IMR-90 (cell line): ENCODE data around the gene TREH. TPM values are rescaled to one million over a fixed set of nuclear protein-coding genes. Genes with fewer than 3 reads are reported as not detected.

Experiments
- ATAC-seq: fragments of 200-7000 bp; cut with Tn5 transposase; 2 replicates; pipeline ENCODE4 v1.9.1; 2020; ENCODE audit warnings: low read depth, mild to moderate bottlenecking, moderate library complexity
- BruUV-seq: library from RNA; stranded (reverse); fragments of 400-500 nt; replicated peaks from 2 replicates; lab custom pipeline; 2021; lab: Mats Ljungman, UMichigan
- CTCF ChIA-PET: fragments of 300-600 bp; formaldehyde crosslinking; extraction: SDS; loops from one replicate; lab custom pipeline; 2021; ENCODE audit warnings: antibody characterized with exemption; lab: Yijun Ruan, JAX
- POLR2A ChIA-PET: fragments of 300-600 bp; sonication (Branson Sonifier 250); formaldehyde crosslinking; loops from one replicate; lab custom pipeline; 2022; ENCODE audit warnings: antibody characterized with exemption; ENCODE audit not compliant: unreplicated experiment; lab: Charles Lee
- DNase-seq: peaks from one replicate; pipeline ENCODE4 v3.0.0; 2013
- H2AFZ ChIP-seq: replicated peaks from 2 replicates; pipeline ENCODE3; 2013; ENCODE audit warnings: low read length, mild to moderate bottlenecking; ENCODE audit not compliant: poor library complexity
- H2AK5ac ChIP-seq: 2 replicates; pipeline ENCODE4 v1.6.1; 2013; ENCODE audit warnings: low read depth, low read length, inconsistent platforms
- H2AK9ac ChIP-seq: replicated peaks from 2 replicates; pipeline ENCODE3; 2013; ENCODE audit warnings: mild to moderate bottlenecking, low read depth, low read length, moderate library complexity; ENCODE audit not compliant: poor library complexity
- H2BK120ac ChIP-seq: 2 replicates; pipeline ENCODE4 v1.6.1; 2013; ENCODE audit warnings: low read depth, low read length, inconsistent platforms
- H2BK15ac ChIP-seq: 3 replicates; pipeline ENCODE4 v1.6.1; 2013; ENCODE audit warnings: low read depth, low read length, inconsistent platforms
- H2BK20ac ChIP-seq: 2 replicates; pipeline ENCODE4 v1.6.1; 2013; ENCODE audit warnings: low read depth, mild to moderate bottlenecking, inconsistent platforms, low read length, moderate library complexity
- H2BK5ac ChIP-seq: 2 replicates; pipeline ENCODE4 v1.6.1; 2013; ENCODE audit warnings: mild to moderate bottlenecking, low read depth, low read length, inconsistent platforms; ENCODE audit not compliant: poor library complexity, severe bottlenecking
- H3K14ac ChIP-seq: replicated peaks from 2 replicates; pipeline ENCODE4 v1.6.1; 2013; ENCODE audit warnings: low read depth, low read length, inconsistent platforms
- H3K18ac ChIP-seq: 2 replicates; pipeline ENCODE4 v1.6.1; 2013; ENCODE audit warnings: low read depth, low read length, control low read depth
- H3K23ac ChIP-seq: 2 replicates; pipeline ENCODE4 v1.6.1; 2013; ENCODE audit warnings: low read depth, low read length, inconsistent platforms
- H3K27ac ChIP-seq: 2 replicates; pipeline ENCODE4 v1.5.1; 2013; ENCODE audit warnings: mild to moderate bottlenecking, control low read depth, low read length; ENCODE audit not compliant: insufficient read depth
- H3K27me3 ChIP-seq: 2 replicates; pipeline ENCODE4 v1.6.1; 2013; ENCODE audit warnings: low read length; ENCODE audit not compliant: control insufficient read depth, insufficient read depth
- H3K36me3 ChIP-seq: 2 replicates; pipeline ENCODE4 v1.6.1; 2013; ENCODE audit warnings: low read length, mixed read lengths; ENCODE audit not compliant: control insufficient read depth, insufficient read depth
- H3K4ac ChIP-seq: 2 replicates; pipeline ENCODE4 v1.6.1; 2013; ENCODE audit warnings: low read depth, low read length, inconsistent platforms
- H3K4me1 ChIP-seq: 2 replicates; pipeline ENCODE4 v1.6.1; 2013; ENCODE audit warnings: low read length, mixed read lengths; ENCODE audit not compliant: control insufficient read depth, insufficient read depth
- H3K4me2 ChIP-seq: 2 replicates; pipeline ENCODE4 v1.6.1; 2013; ENCODE audit warnings: low read depth, mild to moderate bottlenecking, control low read depth, low read length, moderate library complexity
- H3K4me3 ChIP-seq: 2 replicates; pipeline ENCODE4 v1.5.1; 2013; ENCODE audit warnings: low read depth, mild to moderate bottlenecking, control low read depth, low read length, moderate library complexity; ENCODE audit not compliant: insufficient read depth
- H3K56ac ChIP-seq: 2 replicates; pipeline ENCODE4 v1.6.1; 2013; ENCODE audit warnings: low read length, inconsistent platforms; ENCODE audit not compliant: insufficient read depth; ENCODE audit errors: extremely low read depth
- H3K79me1 ChIP-seq, 2 experiments: 2 replicates each; pipeline ENCODE4 v1.6.1; 2013; ENCODE audit warnings: low read length in 2 of 2, inconsistent platforms in 1 of 2, low read depth in 1 of 2
- H3K9ac ChIP-seq: 2 replicates; pipeline ENCODE4 v1.6.1; 2013; ENCODE audit warnings: low read depth, low read length, control low read depth
- H3K9me1 ChIP-seq: 2 replicates; pipeline ENCODE4 v1.6.1; 2013; ENCODE audit warnings: low read length, inconsistent platforms; ENCODE audit not compliant: insufficient read depth
- H3K9me3 ChIP-seq: 2 replicates; pipeline ENCODE4 v1.6.1; 2013; ENCODE audit warnings: low read length; ENCODE audit not compliant: control insufficient read depth, insufficient read depth
- H4K20me1 ChIP-seq: 2 replicates; pipeline ENCODE4 v1.6.1; 2013; ENCODE audit warnings: low read length, inconsistent platforms; ENCODE audit not compliant: insufficient read depth
- H4K5ac ChIP-seq: 2 replicates; pipeline ENCODE4 v1.6.1; 2013; ENCODE audit warnings: mild to moderate bottlenecking, low read depth, low read length, control low read depth
- H4K8ac ChIP-seq, 2 experiments: 2 replicates each; pipeline ENCODE4 v1.6.1; 2013; ENCODE audit warnings: low read depth in 2 of 2, low read length in 2 of 2, control low read depth in 1 of 2, inconsistent platforms in 1 of 2
- H4K91ac ChIP-seq: 2 replicates; pipeline ENCODE4 v1.6.1; 2013; ENCODE audit warnings: low read depth, low read length, inconsistent platforms; ENCODE audit not compliant: insufficient read depth
- BHLHE40 ChIP-seq: fragments of 150-350 bp; IDR thresholded peaks from 2 replicates; pipeline ENCODE4 v1.6.1; 2016; ENCODE audit warnings: mild to moderate bottlenecking, low read depth, low read length
- CEBPB ChIP-seq: IDR thresholded peaks from 2 replicates; pipeline ENCODE4 v1.6.1; 2012; ENCODE audit warnings: low read depth, low read length, improper control_type of control experiment
- RCOR1 ChIP-seq: IDR thresholded peaks from 2 replicates; pipeline ENCODE4 v1.6.1; 2012; ENCODE audit warnings: mild to moderate bottlenecking, low read length, improper control_type of control experiment; ENCODE audit not compliant: insufficient replicate concordance
- SMC3 ChIP-seq: fragments of 150-350 bp; IDR thresholded peaks from 2 replicates; pipeline ENCODE4 v1.6.1; 2016; ENCODE audit warnings: low read depth, mild to moderate bottlenecking, antibody characterized with exemption, low read length, moderate library complexity
- WGBS, 2 experiments: methylation state at CpG; one replicate each; pipeline versions ENCODE4 v1.1.5 to v1.1.7; 2013; ENCODE audit warnings: missing lambda C conversion rate in 2 of 2; ENCODE audit not compliant: insufficient read length in 1 of 2; ENCODE audit errors: extremely low coverage in 2 of 2; 5-methylcytosine and 5-hydroxymethylcytosine counted together
- dilution Hi-C: fragments of 300-500 bp; cut with HindIII; formaldehyde crosslinking; loops from one replicate; pipeline ENCODE4 v1.14.3; 2018; ENCODE audit warnings: low sequenced_read_pairs; ENCODE audit not compliant: unreplicated experiment
- in situ Hi-C: fragments of 300-500 bp; cut with MboI; formaldehyde crosslinking; loops from 3 replicates; pipeline ENCODE4 v1.14.3; 2019; ENCODE audit warnings: low sequenced_read_pairs, inconsistent platforms, mixed read lengths
- intact Hi-C: fragments of 100-400 bp; cut with micrococcal nuclease; formaldehyde crosslinking; loops from 2 replicates; pipeline ENCODE4 v1.10.0; 2022
- polyA plus RNA-seq, 3 experiments: library from polyadenylated mRNA; depleted of rRNA; stranded (reverse); fragments of >200 nt; gene quantifications; 2 replicates each; pipeline ENCODE4 v1.2.3, GENCODE V29; 2012; ENCODE audit warnings: low replicate concordance in 1 of 3
- total RNA-seq: library from RNA; depleted of rRNA; stranded (reverse); fragments of >200 nt; gene quantifications from 2 replicates; pipeline ENCODE4 v1.2.3, GENCODE V29; 2012

The TREH gene
- total and polyA plus RNA-seq, 2 of the 4 experiments (the other 2 are of a cell fraction) = not detected

DNA sequence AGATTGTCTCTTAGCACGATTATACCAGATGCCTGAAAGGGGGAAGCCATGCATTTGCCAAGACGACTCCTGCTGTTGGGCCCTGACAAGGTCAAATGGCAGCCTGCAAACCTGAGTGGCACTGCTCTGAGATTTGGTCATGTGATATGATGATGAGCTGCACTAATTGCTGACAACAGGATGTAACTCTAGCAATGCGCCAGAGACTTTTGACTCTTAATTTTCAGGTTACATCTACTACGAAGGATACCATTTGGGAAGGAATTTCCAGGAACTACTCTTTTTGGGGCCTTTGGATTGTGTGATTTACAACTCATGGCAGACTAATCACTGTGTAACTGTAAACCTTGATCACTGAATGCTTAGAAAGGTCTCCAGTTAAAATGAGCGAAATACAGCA is 13.1 kb downstream of the TREH start:
- Histone ChIP-seq H3K27me3 (no peaks in the 10 kb centered on the region), H4K20me1 (0 out of 2 replicates have a peak, but pooled peaks cover 3% of the 10 kb centered on the region), H2BK15ac (no peak overlapping the region), H3K4ac (no peak overlapping the region), H3K9ac (no peak overlapping the region), H4K5ac (no peak overlapping the region), H3K9me3 (peaks cover 2% of the 10 kb centered on the region; the same call in 1 of the 2 replicates), H4K8ac (no peak overlapping the region), H2BK120ac (no peak overlapping the region), H3K27ac (no peak overlapping the region), H3K4me1 (no peaks in the 10 kb centered on the region), H4K91ac (no peak overlapping the region), H2BK20ac (no peak overlapping the region), H3K36me3 (no peaks in the 10 kb centered on the region), H3K79me1 (no peaks in the 10 kb centered on the region), H3K14ac (no peak overlapping the region), H2BK5ac (no peak overlapping the region), H2AFZ (no peak overlapping the region), H3K4me2 (no peak overlapping the region), H2AK5ac (no peak overlapping the region), H3K56ac (no peak overlapping the region), H3K18ac (no peak overlapping the region), H3K23ac (no peak overlapping the region), H3K9me1 (0 out of 2 replicates have a peak, but pooled peaks cover 3% of the 10 kb centered on the region), H2AK9ac (no peak overlapping the region), H3K4me3 (no peak overlapping the region)
- ATAC-seq (no peak), DNase-seq (no peak)
- dilution Hi-C loops (no loop called here), in situ Hi-C loops (no loop called here), intact Hi-C loops (no loop called here)
- CTCF ChIA-PET = interaction anchor here (0.6 to 0.7 kb wide), 2 partner anchors 18 to 199 kb away, joined by 3 read pairs; no protein-coding TSS in a partner anchor
- POLR2A ChIA-PET = no interaction called here
- TF ChIP-seq BHLHE40 = no peak
- no peak for TF ChIP-seq CEBPB
- TF ChIP-seq SMC3 = no peak
- no peak for TF ChIP-seq RCOR1
- BruUV-seq = no TSS peak
- WGBS, 2 experiments = 72% methylated on average over 2 of the region's 5 CpGs; no CpG with 5 or more reads in 1 of the 2 experiments
